Upper lobe of right lung (tissue), 1 donor: ENCODE data around the gene SIPA1. TPM values are rescaled to one million over a fixed set of nuclear protein-coding genes. Genes with fewer than 3 reads are reported as not detected.
"Not testable (repeated sequence)": the region's sequence is repeated elsewhere in the genome, so short reads cannot be mapped to it uniquely, and the experiment has no call there.

Experiments used
- ATAC-seq: fragments of 200-7000 bp; cut with Tn5 transposase; one replicate; pipeline ENCODE4 v1.9.1; 2020; ENCODE audit warnings: mild to moderate bottlenecking, moderate library complexity
- DNase-seq: peaks from one replicate; pipeline ENCODE4 v3.0.0-alpha.2; 2020
- H3K27ac ChIP-seq: fragments of 200-600 bp; one replicate; pipeline ENCODE4 v1.8.0; 2022
- H3K27me3 ChIP-seq: fragments of 200-600 bp; one replicate; pipeline ENCODE4 v1.8.0; 2022; ENCODE audit warnings: mild to moderate bottlenecking
- H3K36me3 ChIP-seq: fragments of 200-600 bp; one replicate; pipeline ENCODE4 v1.8.0; 2022
- H3K4me1 ChIP-seq: fragments of 200-600 bp; one replicate; pipeline ENCODE4 v1.8.0; 2022
- H3K4me3 ChIP-seq: fragments of 200-600 bp; one replicate; pipeline ENCODE4 v1.8.0; 2022; ENCODE audit warnings: mild to moderate bottlenecking
- H3K9me3 ChIP-seq: fragments of 200-600 bp; one replicate; pipeline ENCODE4 v1.8.0; 2022
- CTCF ChIP-seq: fragments of 200-600 bp; IDR thresholded peaks from one replicate; pipeline ENCODE4 v1.8.0; 2022; ENCODE audit warnings: antibody characterized with exemption
- intact Hi-C: fragments of 100-400 bp; cut with DNase I; formaldehyde crosslinking; loops from one replicate; pipeline ENCODE4 v1.11.0; 2022
- total RNA-seq: library from RNA; stranded (reverse); fragmentation: NEBNext Ultra II Directional; extraction: Animal tissue kit (Norgen Biotek cat#: 25700); gene quantifications from one replicate; pipeline ENCODE4 v1.2.1, GENCODE V29; 2021
- donor health status: DM: no; HTN: yes; CAD: no; lungs with severe emphysema.

SIPA1 gene
- total RNA-seq, 1 donor from 2014 or later: 86.5 TPM

GRCh38 chr11:65636108-65637031, 1.5 kb upstream of the SIPA1 start:
- no peak for DNase-seq

GRCh38 chr11:65637032-65637557, 806 bp upstream of the SIPA1 start:
- DNase-seq (no peak), ATAC-seq (no peak)
- Histone ChIP-seq H3K36me3 (peaks cover 40% of the 10 kb centered on the region), H3K9me3 (no peaks in the 10 kb centered on the region), H3K4me1 (peaks cover 31% of the 10 kb centered on the region), H3K27ac (peak overlapping the region; percentile 85), H3K4me3 (peak overlapping the region; percentile 76), H3K27me3 (no peaks in the 10 kb centered on the region)
- intact Hi-C loops: no loop called here
- no peak for TF ChIP-seq CTCF

More at GRCh38 chr11:65636108-65637031, 1.5 kb upstream of the SIPA1 start:
- no peaks in the 10 kb centered on the region for H3K9me3 ChIP-seq
- H3K27ac ChIP-seq: peak overlapping the region; percentile 85
- intact Hi-C loops: no loop called here
- H3K36me3 ChIP-seq: peaks cover 44% of the 10 kb centered on the region
- no peak for TF ChIP-seq CTCF
- no peak overlapping the region for H3K4me3 ChIP-seq
- ATAC-seq: no peak
- H3K4me1 ChIP-seq: peaks cover 26% of the 10 kb centered on the region
- no peaks in the 10 kb centered on the region for H3K27me3 ChIP-seq

- H3K4me1 ChIP-seq: peaks cover 36% of the 10 kb centered on the region
- H3K9me3 ChIP-seq, H3K27me3 ChIP-seq, ATAC-seq, intact Hi-C loops, DNase-seq: not testable (repeated sequence)
- peaks cover 49% of the 10 kb centered on the region for H3K36me3 ChIP-seq
- peak overlapping the region; percentile 85 for H3K27ac ChIP-seq
- peak overlapping the region; percentile 76 for H3K4me3 ChIP-seq
These were observed 1.3 kb downstream of the SIPA1 start for GRCh38 chr11:65639228-65639597.

- TF ChIP-seq CTCF: no peak
- intact Hi-C loops: no loop called here
- Histone ChIP-seq H3K9me3 (no peaks in the 10 kb centered on the region), H3K27ac (peak overlapping the region; percentile 85), H3K4me1 (peaks cover 36% of the 10 kb centered on the region), H3K4me3 (peak overlapping the region; percentile 76), H3K36me3 (peaks cover 47% of the 10 kb centered on the region), H3K27me3 (no peaks in the 10 kb centered on the region)
- DNase-seq (no peak), ATAC-seq (peak; percentile 24)
These were observed 2.0 kb downstream of the SIPA1 start for GRCh38 chr11:65639623-65640482.

GRCh38 chr11:65640483-65641296, 2.8 kb downstream of the SIPA1 start:
- Histone ChIP-seq H3K4me3 (peak overlapping the region; percentile 76), H3K27me3 (no peaks in the 10 kb centered on the region), H3K27ac (peak overlapping the region; percentile 85), H3K4me1 (peaks cover 36% of the 10 kb centered on the region), H3K9me3 (no peaks in the 10 kb centered on the region), H3K36me3 (peaks cover 47% of the 10 kb centered on the region)
- ATAC-seq: peak; percentile 30
- TF ChIP-seq CTCF: no peak
- peak; percentile 80 for DNase-seq
- intact Hi-C loops: no loop called here
